Psoas muscle (tissue), 8 donors: ENCODE data around the gene FIGLA. TPM values are rescaled to one million over a fixed set of nuclear protein-coding genes. Genes with fewer than 3 reads are reported as not detected.

Source experiments
- ATAC-seq, 4 donors: fragments of 200-7000 bp; cut with Tn5 transposase; one replicate each; pipeline ENCODE4 v1.9.1; 2020; ENCODE audit warnings: moderate library complexity in 3 of 4, mild to moderate bottlenecking in 2 of 4
- DNase-seq, 2 donors: peaks; one replicate each; pipeline ENCODE4 v3.0.0-alpha.2; 2020
- H3K27ac ChIP-seq: fragments of 200-600 bp; one replicate; pipeline ENCODE4 v1.8.0; 2022
- H3K27me3 ChIP-seq, 3 donors: fragments of 200-600 bp in 1 of 3; one replicate each; pipeline versions ENCODE4 v1.6.1 to v1.8.0; 2013 to 2022; ENCODE audit warnings: low read length in 2 of 3, mild to moderate bottlenecking in 2 of 3, moderate library complexity in 1 of 3; ENCODE audit not compliant: insufficient read depth in 3 of 3
- H3K36me3 ChIP-seq, 2 donors: fragments of 200-600 bp in 1 of 2; one replicate each; pipeline versions ENCODE4 v1.6.1 to v1.8.0; 2013 to 2022; ENCODE audit warnings: low read depth in 1 of 2, mild to moderate bottlenecking in 1 of 2, moderate library complexity in 1 of 2; ENCODE audit not compliant: insufficient read depth in 1 of 2
- H3K4me1 ChIP-seq: fragments of 200-600 bp; one replicate; pipeline ENCODE4 v1.8.0; 2022
- H3K4me3 ChIP-seq: fragments of 200-600 bp; one replicate; pipeline ENCODE4 v1.8.0; 2022; ENCODE audit warnings: mild to moderate bottlenecking
- H3K9me3 ChIP-seq: fragments of 200-600 bp; one replicate; pipeline ENCODE4 v1.8.0; 2022
- WGBS, 3 donors: extraction: QIAGEN DNeasy Blood & Tissue Kit; methylation state at CpG; one replicate each; pipeline versions ENCODE4 v1.1.6 to v1.1.7; 2013; 5-methylcytosine and 5-hydroxymethylcytosine counted together
- intact Hi-C, 2 donors: fragments of 100-400 bp; cut with DNase I; formaldehyde crosslinking; loops; one replicate each; pipeline versions ENCODE4 v1.11.0 to v1.14.2; 2022
- polyA plus RNA-seq, 3 donors: library from polyadenylated mRNA; stranded (reverse); fragments of 200-250 nt; gene quantifications; one replicate each; pipeline ENCODE4 v1.2.3, GENCODE V29; 2013
- total RNA-seq, 4 donors: library from RNA; stranded (reverse); fragmentation: NEBNext Ultra II Directional in 2 of 4; extraction: Animal tissue kit (Norgen Biotek cat#: 25700) in 2 of 4; gene quantifications; one replicate each; pipeline versions ENCODE4 v1.2.1 to v1.2.4, GENCODE V29; 2021 to 2023
- TF ChIP-seq, protein P1 (sequence below): fragments of 200-600 bp; IDR thresholded peaks from one replicate; pipeline ENCODE4 v1.8.0; 2022; ENCODE audit warnings: antibody characterized with exemption
- donor health status: healthy with polysubstance abuse.
- donor health status: DM: no; HTN: no; CAD: no; lungs with moderate emphysema.
- donor health status: Bipolar disorder and iron deficiency.
- donor health status: healthy.
- donor health status: DM: yes; HTN: yes; CAD: no.
- donor health status: DM: no; HTN: no; CAD: no.
- donor health status: DM: no; HTN: no; CAD: no.
- donor health status: DM: yes; HTN: yes; CAD: no.

Gene FIGLA
- total and polyA plus RNA-seq, 7 donors: 0.12 to 0.21 TPM; not detected in 5

DNA sequence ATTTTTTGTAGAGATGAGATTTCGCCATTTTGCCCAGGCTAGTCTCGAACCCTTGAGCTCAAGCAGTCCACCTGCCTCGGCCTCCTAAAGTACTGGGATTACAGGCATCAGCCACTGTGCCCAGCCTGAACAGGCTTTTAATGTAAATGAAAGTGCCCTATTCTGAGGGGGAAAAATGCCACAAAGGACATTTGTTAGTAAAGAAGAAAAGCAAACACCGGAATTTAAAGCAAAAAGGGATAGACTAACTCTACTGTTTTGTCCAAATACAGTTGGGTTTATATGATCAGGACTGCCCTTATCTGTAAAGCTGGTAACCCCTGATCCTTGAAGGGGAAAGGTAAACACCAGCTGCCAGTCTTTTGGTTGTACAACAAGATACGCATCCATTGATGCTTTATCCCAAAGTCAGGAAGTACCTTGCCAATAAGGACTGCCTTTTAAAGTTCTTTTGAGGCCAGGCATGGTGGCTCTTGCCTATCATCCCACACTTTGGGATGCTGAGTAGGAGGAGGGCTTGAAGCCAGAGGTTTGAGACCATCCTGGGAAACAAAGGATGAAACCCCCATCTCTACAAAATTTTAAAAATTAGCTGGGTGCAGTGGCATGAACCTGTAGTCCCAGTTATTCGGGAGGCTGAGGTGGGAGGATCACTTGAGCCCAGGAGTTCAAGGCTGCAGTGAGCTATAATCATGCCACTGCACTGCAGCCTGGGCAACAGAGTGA, 16.8 kb upstream of the FIGLA start:
- Histone ChIP-seq H3K27me3 (peaks cover 0 to 8% (median 0%) of the 10 kb centered on the region in 3 donors), H3K4me3 (no peak overlapping the region)
- 89 to 91% (median 91%) methylated on average over 6 of the region's 6 CpGs for WGBS, 3 donors

DNA sequence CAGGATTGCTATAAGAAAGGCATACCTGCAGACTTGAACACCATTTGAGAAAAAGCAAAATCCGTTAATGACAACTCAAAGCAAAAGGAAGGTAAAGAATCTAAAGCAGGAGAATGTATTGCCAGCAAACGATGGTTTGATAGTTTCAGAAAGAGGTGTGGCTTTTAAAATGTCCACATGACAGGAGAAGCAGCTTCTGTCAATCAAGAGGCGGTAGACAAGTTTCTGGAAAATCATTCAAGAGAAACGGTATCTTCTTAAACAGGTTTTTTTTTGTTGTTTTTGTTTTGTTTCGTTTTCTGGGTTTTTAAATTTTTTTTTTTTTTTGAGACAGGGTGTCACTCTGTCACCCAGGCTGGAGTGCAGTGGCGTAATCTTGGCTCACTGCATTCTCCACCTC, 16.2 kb upstream of the FIGLA start:
- intact Hi-C loops: no loop called here
- H3K4me1 ChIP-seq: no peaks in the 10 kb centered on the region
- H3K36me3 ChIP-seq: no peaks in the 10 kb centered on the region
- TF ChIP-seq, protein P1, sequence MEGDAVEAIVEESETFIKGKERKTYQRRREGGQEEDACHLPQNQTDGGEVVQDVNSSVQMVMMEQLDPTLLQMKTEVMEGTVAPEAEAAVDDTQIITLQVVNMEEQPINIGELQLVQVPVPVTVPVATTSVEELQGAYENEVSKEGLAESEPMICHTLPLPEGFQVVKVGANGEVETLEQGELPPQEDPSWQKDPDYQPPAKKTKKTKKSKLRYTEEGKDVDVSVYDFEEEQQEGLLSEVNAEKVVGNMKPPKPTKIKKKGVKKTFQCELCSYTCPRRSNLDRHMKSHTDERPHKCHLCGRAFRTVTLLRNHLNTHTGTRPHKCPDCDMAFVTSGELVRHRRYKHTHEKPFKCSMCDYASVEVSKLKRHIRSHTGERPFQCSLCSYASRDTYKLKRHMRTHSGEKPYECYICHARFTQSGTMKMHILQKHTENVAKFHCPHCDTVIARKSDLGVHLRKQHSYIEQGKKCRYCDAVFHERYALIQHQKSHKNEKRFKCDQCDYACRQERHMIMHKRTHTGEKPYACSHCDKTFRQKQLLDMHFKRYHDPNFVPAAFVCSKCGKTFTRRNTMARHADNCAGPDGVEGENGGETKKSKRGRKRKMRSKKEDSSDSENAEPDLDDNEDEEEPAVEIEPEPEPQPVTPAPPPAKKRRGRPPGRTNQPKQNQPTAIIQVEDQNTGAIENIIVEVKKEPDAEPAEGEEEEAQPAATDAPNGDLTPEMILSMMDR: no peak
- DNase-seq (no peak), ATAC-seq (no peak)
- no peak overlapping the region for H3K27ac ChIP-seq
- no peak overlapping the region for H3K4me3 ChIP-seq
- H3K9me3 ChIP-seq: no peaks in the 10 kb centered on the region
- 63 to 67% (median 66%) methylated on average over 6 of the region's 6 CpGs for WGBS, 3 donors
- peaks cover 0 to 4% (median 0%) of the 10 kb centered on the region in 3 donors for H3K27me3 ChIP-seq

More for the DNA sequence above, 16.8 kb upstream of the FIGLA start:
- Histone ChIP-seq H3K27ac (no peak overlapping the region), H3K9me3 (no peaks in the 10 kb centered on the region), H3K36me3 (no peaks in the 10 kb centered on the region), H3K4me1 (no peaks in the 10 kb centered on the region)
- DNase-seq: no peak
- TF ChIP-seq, protein P1: no peak
- ATAC-seq: no peak
- intact Hi-C loops: no loop called here

DNA sequence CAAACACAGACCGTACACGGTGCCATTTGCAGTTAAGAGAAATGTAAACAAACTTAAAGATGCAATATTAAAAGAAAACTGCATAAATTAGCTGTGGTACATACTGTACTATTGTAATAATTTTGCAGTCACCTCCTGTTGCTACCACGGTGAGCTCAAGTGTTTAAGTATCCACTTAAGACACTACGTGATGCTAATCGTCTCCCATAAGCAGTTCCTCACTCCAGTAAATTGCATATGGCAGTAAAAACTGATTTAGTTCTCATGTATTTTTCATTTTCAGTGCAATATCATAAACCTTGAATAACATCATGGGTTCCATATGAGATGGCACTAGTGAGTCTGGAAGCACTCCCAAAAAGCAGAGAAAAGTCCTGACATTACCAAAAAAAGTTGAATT, 15.6 kb upstream of the FIGLA start:
- no peak overlapping the region for H3K4me3 ChIP-seq
- no peak for ATAC-seq
- H3K36me3 ChIP-seq: no peaks in the 10 kb centered on the region
- intact Hi-C loops: no loop called here
- no peaks in the 10 kb centered on the region for H3K9me3 ChIP-seq
- H3K27ac ChIP-seq: no peak overlapping the region
- TF ChIP-seq, protein P1: no peak
- DNase-seq: no peak
- peaks cover 0 to 3% (median 0%) of the 10 kb centered on the region in 3 donors for H3K27me3 ChIP-seq
- WGBS, 3 donors: 61 to 74% (median 63%) methylated on average over 5 of the region's 5 CpGs
- H3K4me1 ChIP-seq: no peaks in the 10 kb centered on the region

DNA sequence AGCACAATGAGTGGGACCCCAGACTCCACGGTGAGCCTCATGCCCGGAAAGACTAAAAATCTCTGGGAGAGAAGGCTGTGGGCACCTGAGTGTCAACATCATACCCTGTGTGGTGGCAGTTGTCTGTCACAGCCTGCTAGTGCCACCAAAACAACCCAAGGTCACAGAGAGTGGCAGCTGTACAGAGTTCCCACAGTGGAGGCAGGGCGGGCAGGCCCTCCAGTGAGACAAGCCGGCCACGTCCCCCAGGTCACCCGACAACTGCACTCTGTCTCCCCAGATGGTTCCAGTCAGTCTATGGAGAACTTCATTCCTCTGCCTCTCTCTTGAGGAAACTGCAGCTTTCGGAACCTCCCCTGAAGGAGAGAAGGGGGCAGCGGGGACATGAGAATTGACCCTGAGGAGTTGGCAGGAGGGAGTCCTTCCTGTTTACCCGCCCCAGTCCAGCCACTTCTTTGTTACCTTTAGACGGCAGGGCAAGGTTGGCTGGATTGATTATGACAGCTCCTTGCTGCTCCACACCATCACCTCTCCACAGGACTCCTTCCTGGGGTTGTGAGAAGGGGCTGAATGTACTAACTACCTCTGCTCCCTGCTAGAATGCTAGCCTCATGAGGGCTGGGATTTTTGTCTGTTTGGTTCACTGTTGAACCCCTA, 11.3 kb upstream of the FIGLA start:
- Histone ChIP-seq H3K27me3 (peaks cover 0 to 3% (median 0%) of the 10 kb centered on the region in 3 donors), H3K9me3 (no peaks in the 10 kb centered on the region), H3K4me3 (no peak overlapping the region), H3K36me3 (no peaks in the 10 kb centered on the region), H3K27ac (no peak overlapping the region), H3K4me1 (no peaks in the 10 kb centered on the region)
- ATAC-seq (no peak), DNase-seq (no peak)
- TF ChIP-seq, protein P1: no peak
- 61 to 71% (median 66%) methylated on average over 10 of the region's 10 CpGs for WGBS, 3 donors
- intact Hi-C loops: no loop called here
